SU-DHL-6 (cell line): ENCODE results near the gene MRPS27.

Source experiments
- H2AFZ ChIP-seq: fragments of 200-600 bp; sonication (generic); 2 replicates; pipeline ENCODE4 v1.6.1; 2014; ENCODE audit warnings: low read depth, mild to moderate bottlenecking, moderate library complexity, mixed read lengths, antibody characterized with exemption, low read length; ENCODE audit not compliant: severe bottlenecking
- H3F3A ChIP-seq: fragments of 200-600 bp; shearing (Covaris generic); 2 replicates; pipeline ENCODE4 v1.6.0; 2016; ENCODE audit warnings: antibody characterized with exemption, mild to moderate bottlenecking; ENCODE audit not compliant: insufficient read depth
- H3K27ac ChIP-seq: fragments of 200-600 bp; sonication (generic); 2 replicates; pipeline ENCODE4 v1.5.1; 2016; ENCODE audit warnings: low read depth, mild to moderate bottlenecking, low read length, moderate library complexity, mixed read lengths
- H3K27me3 ChIP-seq: fragments of 200-600 bp; sonication (generic), shearing (Covaris generic); 2 replicates; pipeline ENCODE4 v1.6.0; 2014; ENCODE audit warnings: mild to moderate bottlenecking, low read length
- H3K36me3 ChIP-seq: fragments of 200-600 bp; sonication (generic); 2 replicates; pipeline ENCODE4 v1.6.1; 2014; ENCODE audit warnings: mild to moderate bottlenecking, low read length, mixed read lengths
- H3K4me2 ChIP-seq: fragments of 300-600, 200-600 bp; shearing (Covaris generic), sonication (generic); 2 replicates; pipeline ENCODE4 v1.6.0; 2014; ENCODE audit warnings: low read length, low read depth, mild to moderate bottlenecking; ENCODE audit not compliant: poor library complexity, severe bottlenecking
- H3K4me3 ChIP-seq: fragments of 200-600 bp; sonication (generic); 2 replicates; pipeline ENCODE4 v1.5.1; 2014; ENCODE audit warnings: antibody characterized with exemption, low read length, mild to moderate bottlenecking, mixed read lengths; ENCODE audit not compliant: insufficient read depth, poor library complexity, severe bottlenecking
- H3K79me2 ChIP-seq: fragments of 200-600 bp; sonication (generic); 2 replicates; pipeline ENCODE4 v1.6.1; 2014; ENCODE audit warnings: mild to moderate bottlenecking, low read length, moderate library complexity; ENCODE audit not compliant: insufficient read depth
- H3K9ac ChIP-seq: fragments of 200-600 bp; sonication (generic); 2 replicates; pipeline ENCODE4 v1.7.0; 2014; ENCODE audit warnings: mild to moderate bottlenecking, low read length
- H3K9me2 ChIP-seq: fragments of 200-600 bp; sonication (generic); replicated peaks from 2 replicates; pipeline ENCODE4 v1.6.1; 2014; ENCODE audit warnings: low read length; ENCODE audit not compliant: insufficient read depth
- H3K9me3 ChIP-seq: fragments of 200-600 bp; sonication (generic); 2 replicates; pipeline ENCODE4 v1.6.1; 2014; ENCODE audit warnings: low read length, mixed read lengths; ENCODE audit not compliant: insufficient read depth
- H4K20me1 ChIP-seq: fragments of 200-600 bp; sonication (generic); 2 replicates; pipeline ENCODE4 v1.6.1; 2014; ENCODE audit warnings: low read depth, mild to moderate bottlenecking, antibody characterized with exemption, low read length, moderate library complexity, mixed read lengths
- CTCF ChIP-seq: fragments of 200-600 bp; sonication (generic); IDR thresholded peaks from one replicate; pipeline ENCODE4 v1.5.1; 2017; ENCODE audit warnings: antibody characterized with exemption, mild to moderate bottlenecking, low read length, moderate library complexity; ENCODE audit not compliant: insufficient read depth, poor library complexity, severe bottlenecking
- EZH2phosphoT487 ChIP-seq: fragments of 200-600 bp; sonication (generic), shearing (Covaris generic); conservative IDR thresholded peaks from 2 replicates; pipeline ENCODE4 v1.6.1; 2018; ENCODE audit warnings: mild to moderate bottlenecking, antibody characterized with exemption, low read length, moderate library complexity, mixed read lengths

The MRPS27 gene

GRCh38 chr5:72245546-72245945 is 74.5 kb downstream of the MRPS27 start:
- no peak overlapping the region for H3K4me2 ChIP-seq
- no peaks in the 10 kb centered on the region for H3K9me3 ChIP-seq
- no peaks in the 10 kb centered on the region for H3K27me3 ChIP-seq
- peaks cover 57% of the 10 kb centered on the region for H3K79me2 ChIP-seq
- no peak for TF ChIP-seq CTCF
- H3K9ac ChIP-seq, result no peak overlapping the region
- no peak overlapping the region for H3K27ac ChIP-seq
- H3F3A ChIP-seq, result 0 out of 2 replicates have a peak, but pooled peaks cover 4% of the 10 kb centered on the region
- H3K9me2 ChIP-seq, result no peaks in the 10 kb centered on the region
- peaks cover 4% of the 10 kb centered on the region; the same call in 1 of the 2 replicates for H3K36me3 ChIP-seq
- H4K20me1 ChIP-seq, result no peaks in the 10 kb centered on the region
- no peak overlapping the region for H3K4me3 ChIP-seq
- H2AFZ ChIP-seq, result no peak overlapping the region

- peaks cover 4% of the 10 kb centered on the region; the same call in 1 of the 2 replicates for H3K36me3 ChIP-seq
- H3K9me3 ChIP-seq, result no peaks in the 10 kb centered on the region
- no peak overlapping the region for H3K9ac ChIP-seq
- H3K4me3 ChIP-seq, result no peak overlapping the region
- TF ChIP-seq CTCF (no peak), EZH2phosphoT487 (no peak)
- H3F3A ChIP-seq, result 0 out of 2 replicates have a peak, but pooled peaks cover 4% of the 10 kb centered on the region
- H3K4me2 ChIP-seq, result no peak overlapping the region
- H3K27me3 ChIP-seq, result no peaks in the 10 kb centered on the region
- no peak overlapping the region for H2AFZ ChIP-seq
- H3K9me2 ChIP-seq, result no peaks in the 10 kb centered on the region
- peaks cover 60% of the 10 kb centered on the region for H3K79me2 ChIP-seq
- no peaks in the 10 kb centered on the region for H4K20me1 ChIP-seq
- no peak overlapping the region for H3K27ac ChIP-seq
Measured at GRCh38 chr5:72244862-72245371, 75.1 kb downstream of the MRPS27 start.

GRCh38 chr5:72243706-72244105 is 76.3 kb downstream of the MRPS27 start:
- Histone ChIP-seq H3K79me2 (peaks cover 60% of the 10 kb centered on the region), H3K36me3 (peaks cover 4% of the 10 kb centered on the region; the same call in 1 of the 2 replicates), H3K9me3 (no peaks in the 10 kb centered on the region), H2AFZ (no peak overlapping the region), H3K4me3 (no peak overlapping the region), H3K27ac (no peak overlapping the region), H4K20me1 (no peaks in the 10 kb centered on the region), H3K9ac (no peak overlapping the region), H3K9me2 (no peaks in the 10 kb centered on the region), H3K27me3 (no peaks in the 10 kb centered on the region), H3F3A (0 out of 2 replicates have a peak, but pooled peaks cover 4% of the 10 kb centered on the region), H3K4me2 (no peak overlapping the region)
- no peak for TF ChIP-seq CTCF
- TF ChIP-seq EZH2phosphoT487, result no peak
